HG03354 (cell line): ENCODE results near the gene RERE.

Experiments used
- ATAC-seq: cut with Tn5 transposase; IDR thresholded peaks from one replicate; pipeline ENCODE4 v1.9.1; 2021; ENCODE audit warnings: mild to moderate bottlenecking; ENCODE audit not compliant: unreplicated experiment, poor library complexity, severe bottlenecking

The RERE gene

DNA sequence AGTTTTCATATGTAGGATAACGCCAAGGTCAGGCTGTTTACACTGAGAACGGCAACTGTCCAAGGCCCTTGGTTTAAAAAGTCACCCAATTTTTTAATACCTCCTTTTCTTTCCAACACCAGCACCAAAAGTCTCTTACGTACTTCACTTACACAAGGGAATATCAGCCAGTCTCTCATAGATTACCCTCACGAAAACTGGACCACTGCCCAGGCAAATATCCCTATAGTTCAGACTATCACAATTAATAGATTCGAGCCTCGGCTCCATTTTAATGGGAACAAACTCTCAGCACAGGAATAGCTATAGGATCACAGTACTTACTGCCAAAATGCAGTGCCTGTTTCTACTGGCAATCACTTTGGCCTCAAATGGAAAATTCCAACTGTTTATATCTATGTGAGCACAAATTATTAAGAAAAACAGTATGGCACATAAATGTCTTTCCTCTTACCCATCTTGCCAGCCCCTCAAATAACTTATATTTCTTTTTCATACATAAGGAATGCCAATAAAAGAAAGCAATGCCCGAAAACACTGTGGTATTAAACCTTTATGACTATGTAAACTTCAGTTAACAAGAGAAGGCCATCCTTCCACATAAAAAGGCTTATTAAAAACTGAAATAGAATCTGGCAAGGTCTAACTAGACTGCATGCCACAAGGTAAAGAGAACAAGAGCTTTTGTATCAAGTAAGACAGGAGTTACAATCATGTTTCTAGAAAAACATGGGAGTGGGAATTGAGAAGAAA lies 401.7 kb downstream of the RERE start:
- no peak for ATAC-seq

DNA sequence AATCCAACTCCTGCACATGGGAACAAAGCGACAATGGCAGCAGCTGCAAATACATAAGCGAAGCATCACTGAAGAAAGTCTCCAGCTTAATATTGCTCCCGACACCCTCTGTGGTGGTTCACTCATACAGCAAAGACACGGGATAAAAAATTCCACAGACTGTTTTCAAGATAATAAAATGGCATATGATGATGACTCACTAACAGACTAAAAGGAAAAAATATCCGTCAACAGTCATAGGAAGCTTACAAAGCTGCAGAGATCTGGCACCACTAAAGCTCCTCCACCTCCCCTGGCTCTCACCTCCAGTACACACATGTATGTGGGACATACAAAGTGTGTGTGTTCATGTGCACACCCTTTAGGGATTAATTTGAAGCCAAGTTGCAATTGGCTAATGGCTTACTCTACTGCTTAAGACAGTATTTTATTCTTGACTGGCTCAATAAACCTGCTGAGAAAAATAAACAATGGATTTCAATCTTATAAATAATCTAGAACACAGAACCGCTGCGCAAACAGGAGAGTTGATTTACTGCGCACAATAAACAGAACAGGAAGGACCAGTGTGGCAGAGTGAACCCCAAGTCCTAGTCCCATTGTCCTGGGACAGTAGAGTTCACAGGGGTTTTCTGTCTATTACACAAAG lies 405.1 kb downstream of the RERE start:
- ATAC-seq: no peak

DNA sequence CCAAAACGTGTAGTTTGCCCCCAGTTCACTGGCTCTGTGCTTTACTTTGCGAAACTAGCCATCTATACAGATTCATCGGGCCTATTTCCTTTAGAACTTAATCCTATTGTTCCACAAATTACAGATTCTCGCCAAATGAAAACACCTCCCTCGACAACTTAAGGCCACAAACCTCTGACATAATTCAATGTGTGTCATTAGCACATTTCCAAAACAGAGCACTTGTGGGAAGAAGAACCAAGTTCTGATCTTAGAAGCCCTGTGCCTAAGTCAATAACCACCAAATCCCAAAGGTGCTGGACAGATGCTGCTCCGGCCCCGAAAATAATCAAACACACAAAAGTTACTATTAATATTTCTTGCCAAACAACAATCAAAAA lies 405.6 kb downstream of the RERE start:
- ATAC-seq: no peak

DNA sequence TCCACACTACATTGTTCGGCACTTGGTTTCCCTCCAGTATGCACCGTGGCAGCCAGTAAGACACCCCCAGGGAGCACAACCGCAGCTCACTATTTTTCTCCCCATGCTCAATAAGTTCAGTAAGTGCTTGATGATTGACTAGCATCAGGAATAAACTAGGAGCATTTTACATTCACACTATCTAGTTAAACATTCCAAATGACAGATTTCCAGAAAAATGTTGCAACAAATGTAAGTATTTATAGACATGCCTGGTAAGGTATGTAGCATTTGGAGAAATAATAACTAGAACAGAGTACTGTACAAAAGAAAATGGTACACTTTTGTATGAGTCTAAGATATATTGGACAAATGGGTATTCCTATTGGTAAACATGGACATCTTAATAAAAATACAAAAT lies 406.6 kb downstream of the RERE start:
- no peak for ATAC-seq

DNA sequence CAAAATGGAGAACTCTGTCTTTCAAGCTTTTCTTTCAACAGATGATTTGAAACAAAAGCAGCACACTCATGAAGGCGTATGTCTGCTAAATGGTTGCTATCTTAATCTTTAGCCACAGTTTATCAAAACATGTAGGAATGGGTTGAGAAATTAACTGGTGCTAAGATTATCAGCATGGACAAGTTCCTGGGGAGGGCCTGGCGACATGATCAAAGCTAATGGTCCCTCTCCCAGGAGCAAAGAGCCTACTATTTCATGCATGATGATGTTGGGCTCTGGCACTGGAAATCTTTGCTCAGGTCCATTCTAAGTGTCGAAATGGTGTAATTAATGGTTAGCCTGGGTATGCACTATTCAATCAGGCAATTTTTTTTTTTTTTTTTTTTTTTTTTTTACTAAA lies 407.8 kb downstream of the RERE start:
- no peak for ATAC-seq

DNA sequence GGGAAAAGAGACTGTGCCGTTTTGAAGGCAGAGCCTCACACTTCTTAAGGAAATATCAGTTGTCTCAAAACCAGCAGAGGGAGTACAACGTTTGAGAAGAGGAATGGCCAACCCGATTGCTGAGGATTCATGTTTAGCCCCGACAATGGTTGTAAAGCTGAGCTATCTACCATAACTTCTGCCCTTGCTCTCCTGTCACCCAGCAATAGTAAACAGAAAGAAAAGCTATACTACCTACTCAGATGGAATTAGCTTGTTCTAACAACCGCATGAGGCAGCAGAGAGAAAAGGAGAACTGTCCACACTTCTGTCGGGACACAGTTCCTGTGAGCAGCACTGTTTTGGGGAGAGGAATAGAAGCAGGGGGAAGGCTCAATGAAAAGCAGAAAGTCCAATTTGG lies 408.3 kb downstream of the RERE start:
- no peak for ATAC-seq

DNA sequence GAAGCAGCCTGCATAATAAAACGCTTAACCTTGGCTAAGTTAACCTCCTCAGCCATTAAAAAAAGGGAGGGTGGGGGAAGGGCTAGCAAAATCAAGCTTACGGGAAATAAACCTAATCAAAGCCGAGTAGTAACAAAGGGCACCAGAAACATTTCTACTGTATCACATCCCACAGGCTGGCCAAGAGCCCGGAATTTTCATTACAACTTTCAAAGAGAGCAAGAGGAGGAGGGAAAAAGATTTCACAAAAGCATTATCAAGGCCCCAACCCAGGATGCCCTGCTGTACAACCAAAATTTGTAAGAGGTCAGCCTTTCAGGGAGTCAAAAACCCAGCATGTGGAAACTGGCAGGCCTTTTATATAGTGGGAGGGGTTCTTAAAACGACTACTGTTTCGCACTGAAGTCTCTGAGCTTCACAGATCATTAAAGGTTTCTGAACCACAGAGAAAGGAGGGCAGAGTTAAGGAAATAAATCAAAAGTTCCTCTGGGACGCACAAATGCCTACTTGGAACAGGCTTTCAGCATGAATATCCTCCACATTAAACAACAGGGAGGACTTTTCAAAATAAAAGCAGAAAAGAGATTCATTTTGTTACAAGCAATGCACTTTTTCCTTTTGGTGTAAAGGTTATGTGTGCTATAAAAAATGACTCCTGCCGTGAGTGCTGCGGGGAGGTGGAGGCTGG lies 409.1 kb downstream of the RERE start:
- ATAC-seq: no peak

DNA sequence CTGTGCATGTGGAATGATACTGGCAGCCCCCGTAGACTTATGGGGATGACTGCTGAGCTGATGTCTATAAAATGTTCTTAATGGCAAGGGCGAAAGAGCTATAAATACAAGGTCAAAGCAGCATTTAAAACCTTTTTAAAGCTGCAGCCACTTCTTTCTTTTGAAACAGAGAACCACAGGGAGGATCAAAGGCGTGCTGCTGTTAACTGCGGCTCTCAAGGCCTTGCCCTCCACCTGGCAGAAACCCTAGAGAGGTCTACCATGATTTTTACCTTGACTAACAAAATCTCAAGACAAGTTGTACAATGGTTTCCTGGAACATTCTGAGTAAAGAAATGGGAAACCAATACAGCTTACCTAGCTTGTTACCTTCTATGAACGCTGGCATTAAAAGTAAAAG lies 409.8 kb downstream of the RERE start:
- ATAC-seq: no peak

DNA sequence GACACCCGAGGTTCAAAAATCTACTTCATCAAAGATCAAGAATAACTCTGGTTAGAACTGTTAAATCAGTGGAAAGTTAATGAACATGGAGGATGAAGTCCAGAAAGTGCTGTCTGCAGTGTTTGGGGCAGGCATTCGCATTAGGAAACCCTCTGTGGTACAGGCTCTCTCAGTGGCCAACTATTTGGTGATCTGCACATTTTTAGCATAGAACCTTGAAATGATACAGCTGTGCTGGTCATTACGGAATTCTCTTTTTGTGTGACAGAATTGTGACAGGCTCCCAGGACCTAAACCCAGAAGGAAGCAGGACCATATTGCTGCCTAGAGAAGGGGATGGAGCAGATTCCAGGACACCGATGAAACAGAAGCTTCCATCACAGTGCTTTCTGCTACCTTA lies 410.5 kb downstream of the RERE start:
- ATAC-seq: no peak

DNA sequence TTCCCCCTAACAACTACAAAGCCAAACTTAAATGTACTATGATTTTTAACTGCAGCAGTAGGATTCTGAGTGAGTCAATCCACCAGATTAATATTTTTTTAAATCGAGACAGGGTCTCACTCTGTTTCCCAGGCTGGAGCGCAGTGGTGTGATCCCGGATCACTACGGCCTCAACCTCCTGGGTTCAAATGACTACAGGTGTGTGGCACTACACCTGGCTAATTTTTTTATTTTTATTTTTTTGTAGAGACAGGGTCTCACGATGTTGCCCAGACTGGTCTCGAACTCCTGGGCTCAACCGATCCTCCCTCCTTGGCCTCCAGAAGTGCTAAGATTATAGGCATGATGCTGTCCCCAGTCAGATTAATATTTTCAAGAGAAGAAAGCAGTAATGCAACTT lies 411.4 kb downstream of the RERE start:
- no peak for ATAC-seq

DNA sequence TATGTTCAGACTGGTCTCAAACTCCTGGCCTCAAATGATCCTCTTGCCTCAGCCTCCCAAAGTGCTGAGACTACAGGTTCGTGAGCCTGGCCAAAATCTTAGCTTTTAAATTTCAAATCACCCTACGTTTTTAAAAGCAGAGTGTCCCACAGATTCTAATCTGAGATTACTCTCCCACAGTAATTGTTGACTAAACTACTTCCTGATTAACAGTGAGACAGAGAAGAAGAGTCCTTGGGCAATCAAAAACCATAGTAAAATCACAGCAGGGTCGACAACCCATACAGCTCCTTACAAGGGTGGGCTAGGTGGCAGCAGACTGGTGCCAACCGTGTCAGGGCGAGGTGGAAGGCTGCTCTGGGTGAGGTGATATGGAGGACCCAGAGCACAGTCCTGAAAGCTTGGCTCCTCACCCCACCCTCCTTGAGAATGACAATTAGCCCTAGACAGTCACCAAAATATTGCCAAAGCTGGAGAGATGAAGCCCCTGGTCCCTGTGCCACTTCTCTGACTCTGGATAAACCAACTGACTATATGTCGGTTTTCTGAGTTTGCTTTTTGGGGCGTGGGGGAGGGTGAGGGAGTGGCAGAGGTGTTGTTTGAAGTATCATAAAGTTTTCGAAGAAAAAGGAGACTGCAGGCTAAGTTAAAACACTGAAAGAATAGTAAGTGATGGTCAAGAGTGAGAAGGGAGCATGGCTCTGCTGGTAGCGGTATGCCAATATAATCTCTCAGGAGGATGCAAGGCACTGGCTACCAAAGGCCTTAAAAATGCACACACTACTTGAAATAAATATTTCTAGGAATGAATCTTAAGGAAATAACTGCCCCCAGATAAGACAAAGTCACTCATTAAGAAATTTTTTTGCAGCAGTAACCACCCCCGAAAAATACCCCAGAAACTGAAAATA lies 412.7 kb downstream of the RERE start:
- no peak for ATAC-seq

DNA sequence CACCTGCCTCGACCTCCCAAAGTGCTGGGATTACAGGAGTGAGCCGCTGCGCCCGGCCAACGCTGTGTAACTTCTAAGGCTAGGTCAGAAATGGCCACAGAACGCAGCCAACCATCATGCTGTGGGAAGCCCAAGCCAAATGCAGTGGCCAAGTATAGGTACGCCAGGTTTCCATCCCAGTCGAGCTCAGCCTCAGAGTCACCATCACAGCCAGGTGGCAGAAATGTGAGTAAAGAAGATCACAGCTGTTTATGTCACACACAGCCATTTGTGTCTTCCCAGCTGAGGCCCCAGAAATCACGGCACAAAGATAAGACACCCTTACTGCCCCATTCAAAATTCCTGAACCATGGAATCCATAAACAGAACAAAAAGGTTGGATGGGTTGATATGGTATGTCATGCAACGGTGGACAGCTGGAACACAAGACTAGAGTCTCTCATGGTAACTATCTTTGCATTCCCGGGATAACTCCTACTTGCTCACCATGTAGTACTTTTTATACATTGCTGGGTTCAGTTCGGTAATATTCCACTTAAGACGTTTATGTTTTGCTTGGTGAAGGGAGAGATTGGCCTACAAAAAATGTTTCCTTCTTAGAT lies 415.2 kb downstream of the RERE start:
- ATAC-seq: no peak

DNA sequence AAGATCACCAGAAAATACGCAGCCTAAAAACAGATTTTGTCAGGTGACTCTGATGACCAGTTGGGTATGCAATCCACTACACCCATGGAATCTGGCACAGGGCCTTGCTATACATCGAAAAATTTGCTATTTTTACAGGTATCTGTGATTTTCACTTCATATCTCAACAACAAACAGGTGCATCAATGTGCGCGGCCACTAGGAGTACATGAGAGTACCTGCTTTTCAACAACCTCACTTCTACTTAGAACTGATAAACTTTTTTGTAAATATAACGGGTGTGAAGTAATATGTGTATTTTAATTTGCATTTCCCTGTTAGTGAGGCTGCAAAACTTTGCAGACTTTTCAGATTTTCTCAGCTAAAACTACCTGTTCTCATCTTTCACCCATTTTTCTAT lies 418.8 kb downstream of the RERE start:
- ATAC-seq: no peak

DNA sequence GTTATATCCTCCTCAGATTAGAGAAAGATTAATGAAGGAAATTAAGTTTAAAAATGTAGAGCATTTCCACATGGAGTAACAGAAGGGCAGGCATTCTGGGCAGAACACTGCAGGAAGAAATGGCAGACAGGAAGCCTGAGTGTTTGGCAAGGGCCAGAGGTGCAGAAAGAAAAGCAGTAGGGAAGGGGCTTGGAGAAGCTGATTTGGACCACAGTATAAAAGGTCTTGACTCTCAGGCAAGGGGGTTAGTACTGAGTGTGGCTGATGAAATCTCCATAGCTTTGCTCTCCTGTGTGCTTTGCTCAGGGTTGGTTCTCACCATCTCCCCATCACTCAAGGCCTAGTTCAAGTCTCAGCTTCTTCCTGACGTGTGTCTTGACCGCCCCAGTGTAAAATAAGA lies 419.4 kb downstream of the RERE start:
- no peak for ATAC-seq

DNA sequence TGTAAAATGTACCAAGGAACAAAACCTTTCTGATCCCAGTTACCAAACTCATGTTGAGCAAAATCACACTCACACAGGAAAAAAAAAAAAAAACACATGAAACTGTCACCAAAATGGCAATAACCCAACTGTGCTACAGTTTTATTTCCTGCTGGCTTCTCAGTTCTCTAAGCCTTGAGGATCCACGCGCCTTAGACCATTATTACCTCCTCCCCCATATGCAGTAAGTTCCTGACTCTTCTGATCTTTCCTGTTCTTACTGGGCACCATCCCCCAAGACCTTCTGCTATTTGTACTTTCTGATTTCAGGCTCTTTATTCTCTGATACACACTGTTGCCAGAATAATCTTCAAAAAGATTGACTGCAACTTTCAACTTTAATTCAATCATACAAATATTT lies 419.9 kb downstream of the RERE start:
- peak; percentile 49 for ATAC-seq

DNA sequence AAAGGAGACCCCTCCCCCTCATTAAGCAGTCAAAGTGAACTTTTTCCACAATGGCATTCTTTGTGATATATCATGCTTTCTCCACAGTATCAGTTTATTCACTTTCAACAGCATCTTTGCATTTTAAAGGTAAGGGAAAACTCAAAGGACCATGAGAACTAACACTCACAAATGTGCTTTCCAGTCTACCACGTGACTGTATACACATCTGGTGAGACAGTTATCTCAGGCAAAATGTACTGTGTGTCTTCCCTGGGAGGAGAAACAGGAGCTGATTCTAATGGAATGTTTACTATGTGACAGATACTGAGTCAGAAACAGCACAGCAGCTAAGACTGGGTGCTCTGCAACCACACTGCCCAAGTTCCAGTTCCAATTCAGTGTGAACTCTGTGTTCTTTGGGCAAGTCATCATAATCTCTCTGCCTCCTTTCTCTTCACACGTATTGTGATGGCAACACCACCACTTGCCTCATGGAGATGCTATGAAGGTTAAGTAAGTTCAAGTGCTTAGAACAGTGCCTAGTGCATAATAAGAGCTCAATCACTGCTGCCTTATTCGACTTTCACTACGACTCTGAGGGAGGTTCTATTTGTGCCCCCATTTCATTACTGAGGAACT lies 420.5 kb downstream of the RERE start:
- peak; percentile 61 for ATAC-seq

DNA sequence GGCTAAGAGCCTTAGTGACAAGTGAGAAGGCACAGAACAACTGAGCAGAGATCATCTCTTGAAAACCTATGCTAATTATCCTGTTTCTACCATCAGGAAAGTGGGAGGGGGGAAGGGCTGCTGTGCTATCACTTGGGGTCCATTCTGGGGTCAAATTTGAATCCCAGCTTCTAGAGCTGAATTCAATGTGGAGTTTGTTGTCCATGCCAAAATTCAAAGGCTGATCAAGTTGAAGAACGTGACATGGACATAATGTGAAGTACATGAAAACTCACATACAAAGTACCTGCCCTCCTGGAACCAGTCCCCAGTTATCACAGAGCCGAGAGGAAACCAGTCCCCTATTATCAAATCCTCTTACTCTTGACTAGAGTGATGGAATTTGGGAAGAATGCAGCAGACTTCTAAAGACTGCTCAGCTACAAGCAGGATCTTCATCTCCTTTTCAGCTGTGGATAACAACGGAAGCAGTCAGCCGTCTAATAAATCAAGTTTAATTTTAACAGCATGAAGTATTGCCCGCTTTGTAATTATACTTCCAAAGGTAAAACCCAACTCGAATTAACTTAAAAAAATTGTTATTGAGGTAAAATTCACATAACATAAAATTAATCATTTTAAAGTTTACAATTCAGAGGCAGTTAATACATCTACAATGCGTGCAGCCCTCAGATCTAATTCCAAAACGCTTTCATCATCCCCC lies 421.2 kb downstream of the RERE start:
- ATAC-seq: no peak

DNA sequence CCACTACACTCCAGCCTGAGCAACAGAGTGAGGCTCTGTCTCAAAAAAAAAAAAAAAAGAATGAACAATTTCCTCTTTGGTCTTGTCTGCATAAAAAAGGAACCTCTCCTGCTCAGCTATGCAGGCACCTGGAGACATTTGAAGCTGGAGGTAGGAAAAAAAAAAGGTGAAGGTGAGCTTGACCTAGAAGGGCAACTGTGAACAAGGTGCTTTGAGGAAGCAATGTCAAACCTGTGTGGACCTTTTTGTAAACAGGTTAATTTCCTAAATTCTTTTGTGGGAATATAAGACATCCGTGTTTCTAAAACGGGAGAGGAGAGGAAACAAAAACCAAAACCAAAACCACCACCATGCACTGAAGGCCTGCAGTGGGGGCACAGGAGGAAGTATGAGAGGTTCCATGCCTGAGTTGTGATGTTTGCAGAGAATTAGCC lies 422.0 kb downstream of the RERE start:
- no peak for ATAC-seq
